Spinal cord (tissue), 10 donors: ENCODE measurements around the gene HCRTR1. TPM values are rescaled to one million over a fixed set of nuclear protein-coding genes. Genes with fewer than 3 reads are reported as not detected.

ENCODE experiments used
- DNase-seq, 6 donors: peaks; one replicate each; pipeline versions ENCODE4 v3.0.0 to v3.0.0-alpha.2; 2013 to 2015; ENCODE audit warnings: low spot score in 6 of 6, low read depth in 4 of 6
- H3K27ac ChIP-seq: one replicate; pipeline ENCODE4 v1.5.1; 2013; ENCODE audit warnings: low read depth, low read length, control low read depth
- H3K27me3 ChIP-seq: one replicate; pipeline ENCODE4 v1.6.1; 2013; ENCODE audit warnings: low read length; ENCODE audit not compliant: control insufficient read depth, insufficient read depth
- H3K36me3 ChIP-seq: one replicate; pipeline ENCODE4 v1.6.1; 2013; ENCODE audit warnings: low read length; ENCODE audit not compliant: control insufficient read depth, insufficient read depth
- H3K4me1 ChIP-seq: one replicate; pipeline ENCODE4 v1.6.1; 2013; ENCODE audit warnings: low read length; ENCODE audit not compliant: control insufficient read depth, insufficient read depth
- H3K4me3 ChIP-seq: one replicate; pipeline ENCODE4 v1.5.1; 2013; ENCODE audit warnings: low read depth, low read length, control low read depth
- H3K9me3 ChIP-seq: one replicate; pipeline ENCODE4 v1.6.1; 2013; ENCODE audit warnings: low read length; ENCODE audit not compliant: control insufficient read depth, insufficient read depth
- WGBS: methylation state at CpG from one replicate; pipeline ENCODE4 v1.1.5; 2013; ENCODE audit warnings: missing lambda C conversion rate; ENCODE audit not compliant: insufficient coverage; 5-methylcytosine and 5-hydroxymethylcytosine counted together
- polyA plus RNA-seq, 2 donors: library from polyadenylated mRNA; unstranded; fragments of 120-200 nt; gene quantifications; one replicate each; pipeline ENCODE4 v1.2.1, GENCODE V29; 2013; ENCODE audit not compliant: insufficient read length in 2 of 2
- total RNA-seq, 2 donors: library from RNA; depleted of rRNA in 1 of 2; stranded (reverse); fragments of 120-200 nt in 1 of 2; fragments of >200 nt in 1 of 2; gene quantifications; one replicate each; pipeline versions ENCODE4 v1.2.3 to v1.2.4, GENCODE V29; 2013 to 2014
- donor health status: healthy.

The HCRTR1 gene
- total and polyA plus RNA-seq, 4 donors = 0.94 to 6.5 (median 3.7) TPM

GRCh38 chr1:31655756-31656155, 38.3 kb downstream of the HCRTR1 start:
- no peaks in the 10 kb centered on the region for H3K9me3 ChIP-seq
- WGBS = 40% methylated on average over 1 of the region's 4 CpGs
- no peak for DNase-seq
- peaks cover 49% of the 10 kb centered on the region for H3K36me3 ChIP-seq
- H3K27ac ChIP-seq = no peak overlapping the region
- H3K27me3 ChIP-seq = no peaks in the 10 kb centered on the region
- H3K4me1 ChIP-seq = peaks cover 12% of the 10 kb centered on the region
- no peak overlapping the region for H3K4me3 ChIP-seq

- 87% methylated on average over 14 of the region's 14 CpGs for WGBS
- Histone ChIP-seq H3K4me1 (peaks cover 12% of the 10 kb centered on the region), H3K36me3 (peaks cover 55% of the 10 kb centered on the region), H3K9me3 (no peaks in the 10 kb centered on the region), H3K27me3 (no peaks in the 10 kb centered on the region), H3K4me3 (no peak overlapping the region), H3K27ac (no peak overlapping the region)
- DNase-seq = peak in 1 of 6 donors; percentile 66
Measured at GRCh38 chr1:31657020-31657804, 39.7 kb downstream of the HCRTR1 start.

DNA sequence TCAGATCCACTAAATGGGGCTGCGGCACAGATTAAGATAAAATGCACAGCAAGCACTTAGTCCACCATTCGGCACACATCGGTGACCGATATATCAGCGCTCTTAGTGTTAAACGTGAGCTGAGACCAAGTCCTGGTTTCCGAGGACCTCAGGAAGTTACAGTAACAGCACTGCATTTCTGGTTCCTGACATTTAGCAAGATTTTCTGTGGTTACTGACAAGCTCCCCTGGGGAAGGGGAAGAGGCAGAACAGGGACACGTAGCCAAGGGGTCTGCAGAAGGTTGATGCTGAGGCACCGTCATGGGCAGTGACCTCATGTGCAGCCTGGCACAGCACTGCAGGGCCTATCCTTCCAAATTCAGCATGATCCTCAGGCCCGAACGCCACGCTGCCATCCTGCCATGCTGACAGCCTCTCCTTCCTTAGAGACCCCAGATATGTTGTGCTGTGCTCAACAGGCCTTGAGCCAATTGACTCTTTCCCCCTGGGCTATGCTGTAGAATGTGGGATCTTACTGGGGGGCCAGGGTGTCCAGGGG, 40.6 kb downstream of the HCRTR1 start:
- no peak overlapping the region for H3K4me3 ChIP-seq
- peaks cover 12% of the 10 kb centered on the region for H3K4me1 ChIP-seq
- H3K9me3 ChIP-seq = no peaks in the 10 kb centered on the region
- no peak for DNase-seq
- no peaks in the 10 kb centered on the region for H3K27me3 ChIP-seq
- 88% methylated on average over 9 of the region's 12 CpGs for WGBS
- H3K27ac ChIP-seq = no peak overlapping the region
- peaks cover 61% of the 10 kb centered on the region for H3K36me3 ChIP-seq

DNA sequence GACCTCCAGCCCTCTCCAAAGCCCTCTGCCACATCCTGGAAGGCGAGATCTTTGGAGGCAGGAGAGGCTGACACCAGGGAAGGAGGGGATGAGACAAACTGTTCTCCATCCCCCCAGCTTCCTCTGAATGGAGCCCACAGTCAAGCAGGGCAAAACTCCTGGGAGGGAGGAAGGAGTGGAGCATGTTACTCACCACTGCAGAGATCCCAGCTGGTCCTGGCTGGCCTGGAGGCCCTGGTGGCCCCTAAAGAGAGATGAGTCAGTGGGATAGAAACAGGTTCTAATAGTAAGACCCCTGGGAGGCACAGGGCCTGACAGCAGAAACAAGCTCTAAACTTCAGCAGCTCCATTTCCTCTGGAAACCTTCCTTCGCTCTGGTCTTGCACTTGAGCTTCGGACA, 41.2 kb downstream of the HCRTR1 start:
- H3K36me3 ChIP-seq = peaks cover 59% of the 10 kb centered on the region
- H3K27me3 ChIP-seq = no peaks in the 10 kb centered on the region
- H3K9me3 ChIP-seq = no peaks in the 10 kb centered on the region
- no peak for DNase-seq
- no peak overlapping the region for H3K4me3 ChIP-seq
- H3K27ac ChIP-seq = no peak overlapping the region
- H3K4me1 ChIP-seq = peaks cover 12% of the 10 kb centered on the region
- no CpG with 5 or more reads among the region's 3 CpGs for WGBS

- peak in 1 of 6 donors; percentile 53 for DNase-seq
- Histone ChIP-seq H3K36me3 (peaks cover 60% of the 10 kb centered on the region), H3K4me1 (peaks cover 13% of the 10 kb centered on the region), H3K4me3 (no peak overlapping the region), H3K9me3 (no peaks in the 10 kb centered on the region), H3K27me3 (no peaks in the 10 kb centered on the region), H3K27ac (no peak overlapping the region)
- WGBS = 100% methylated on average over 1 of the region's 3 CpGs
Measured at GRCh38 chr1:31659889-31660288, 42.4 kb downstream of the HCRTR1 start.

- no peak overlapping the region for H3K4me3 ChIP-seq
- H3K27ac ChIP-seq = no peak overlapping the region
- no peak for DNase-seq
- H3K9me3 ChIP-seq = no peaks in the 10 kb centered on the region
- peaks cover 64% of the 10 kb centered on the region for H3K36me3 ChIP-seq
- peaks cover 20% of the 10 kb centered on the region for H3K4me1 ChIP-seq
- H3K27me3 ChIP-seq = no peaks in the 10 kb centered on the region
- WGBS = 94% methylated on average over 4 of the region's 4 CpGs
Measured at GRCh38 chr1:31660871-31661455, 43.5 kb downstream of the HCRTR1 start.

GRCh38 chr1:31661856-31662255, 44.4 kb downstream of the HCRTR1 start:
- Histone ChIP-seq H3K27me3 (no peaks in the 10 kb centered on the region), H3K27ac (no peak overlapping the region), H3K4me1 (peaks cover 29% of the 10 kb centered on the region), H3K4me3 (no peak overlapping the region), H3K9me3 (no peaks in the 10 kb centered on the region), H3K36me3 (peaks cover 66% of the 10 kb centered on the region)
- no peak for DNase-seq
- WGBS = 90% methylated on average over 5 of the region's 6 CpGs

DNA sequence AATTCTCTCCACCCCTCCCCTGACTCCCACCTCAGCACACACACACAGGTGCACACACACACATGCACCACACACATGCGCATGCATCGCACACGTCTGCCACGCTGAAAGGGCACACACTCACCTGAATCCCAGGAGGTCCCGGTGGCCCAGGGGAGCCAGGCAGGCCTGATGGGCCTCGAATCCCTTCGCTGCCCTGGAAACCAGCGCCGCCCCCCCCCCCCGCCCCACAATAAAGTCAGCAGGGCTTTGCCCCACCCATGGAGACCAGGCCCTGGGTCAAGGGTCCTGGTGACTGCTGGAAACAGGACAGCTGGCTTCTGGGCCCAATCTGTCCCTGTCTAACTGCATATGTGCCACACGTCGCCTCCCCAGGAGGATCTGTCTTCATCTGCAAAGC, 45.0 kb downstream of the HCRTR1 start:
- Histone ChIP-seq H3K27me3 (no peaks in the 10 kb centered on the region), H3K36me3 (peaks cover 66% of the 10 kb centered on the region), H3K4me3 (no peak overlapping the region), H3K9me3 (no peaks in the 10 kb centered on the region), H3K4me1 (peaks cover 35% of the 10 kb centered on the region), H3K27ac (no peak overlapping the region)
- WGBS = 84% methylated on average over 11 of the region's 12 CpGs
- DNase-seq = no peak

GRCh38 chr1:31663622-31664452, 46.3 kb downstream of the HCRTR1 start:
- DNase-seq = peak in 2 of 6 donors; percentile 73 to 84
- Histone ChIP-seq H3K36me3 (peaks cover 64% of the 10 kb centered on the region), H3K4me1 (peaks cover 46% of the 10 kb centered on the region), H3K27me3 (no peaks in the 10 kb centered on the region), H3K4me3 (no peak overlapping the region), H3K27ac (no peak overlapping the region), H3K9me3 (no peaks in the 10 kb centered on the region)
- WGBS = 38% methylated on average over 8 of the region's 9 CpGs
